Adrenal gland (tissue), 5 donors: ENCODE data around the gene HMHB1.

Experiments used
- POLR2A ChIP-seq, 2 donors: fragments of 450-650 bp; IDR thresholded peaks; one replicate each; pipeline ENCODE4 v1.6.1; 2017; ENCODE audit warnings: antibody characterized with exemption in 2 of 2, mild to moderate bottlenecking in 2 of 2, moderate library complexity in 1 of 2
- TF ChIP-seq, protein P1 (sequence below), 6 experiments: fragments of 450-650 bp in 4 of 6; fragments of 200-600 bp in 2 of 6; sonication (generic) in 1 of 6; IDR thresholded peaks; 1 replicate in 5 of 6; 2 replicates in 1 of 6; pipeline versions ENCODE4 v1.5.1 to v1.8.0; 2016 to 2021; ENCODE audit warnings: antibody characterized with exemption in 6 of 6, mild to moderate bottlenecking in 2 of 6, moderate library complexity in 1 of 6
- donor health status: DM: no; HTN: no; CAD: no.

DNA sequence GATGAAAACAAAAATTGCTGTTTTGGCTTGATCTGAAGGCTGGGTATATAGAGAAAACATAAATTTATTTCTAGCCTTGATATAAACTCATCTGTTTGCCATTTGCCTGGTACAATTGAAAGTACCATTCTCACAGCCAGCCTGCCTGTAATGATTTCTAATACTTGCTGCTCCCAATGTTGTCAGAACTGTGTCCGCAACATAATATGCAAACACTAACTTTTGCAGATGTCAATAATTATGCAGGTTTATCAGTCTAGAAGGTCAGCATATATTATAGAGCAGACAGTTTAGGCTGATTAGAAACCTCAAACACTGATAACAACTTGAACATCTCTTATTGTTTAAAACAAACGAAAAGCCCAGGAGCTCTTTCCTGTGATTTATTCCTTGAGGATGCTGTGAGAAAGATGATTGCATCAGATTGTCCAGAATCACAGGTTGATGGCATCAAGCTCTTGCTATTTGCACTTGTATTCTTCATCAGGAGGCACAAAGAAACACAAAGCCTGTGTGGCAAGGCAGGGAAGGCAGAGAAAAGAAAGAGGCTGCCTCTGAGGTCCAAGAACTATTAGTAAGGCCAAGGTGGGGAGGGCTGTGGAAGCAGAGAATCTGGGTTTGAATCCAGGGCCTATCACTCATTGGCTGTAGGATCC, 21.4 kb upstream of the HMHB1 start:
- TF ChIP-seq, protein P1, sequence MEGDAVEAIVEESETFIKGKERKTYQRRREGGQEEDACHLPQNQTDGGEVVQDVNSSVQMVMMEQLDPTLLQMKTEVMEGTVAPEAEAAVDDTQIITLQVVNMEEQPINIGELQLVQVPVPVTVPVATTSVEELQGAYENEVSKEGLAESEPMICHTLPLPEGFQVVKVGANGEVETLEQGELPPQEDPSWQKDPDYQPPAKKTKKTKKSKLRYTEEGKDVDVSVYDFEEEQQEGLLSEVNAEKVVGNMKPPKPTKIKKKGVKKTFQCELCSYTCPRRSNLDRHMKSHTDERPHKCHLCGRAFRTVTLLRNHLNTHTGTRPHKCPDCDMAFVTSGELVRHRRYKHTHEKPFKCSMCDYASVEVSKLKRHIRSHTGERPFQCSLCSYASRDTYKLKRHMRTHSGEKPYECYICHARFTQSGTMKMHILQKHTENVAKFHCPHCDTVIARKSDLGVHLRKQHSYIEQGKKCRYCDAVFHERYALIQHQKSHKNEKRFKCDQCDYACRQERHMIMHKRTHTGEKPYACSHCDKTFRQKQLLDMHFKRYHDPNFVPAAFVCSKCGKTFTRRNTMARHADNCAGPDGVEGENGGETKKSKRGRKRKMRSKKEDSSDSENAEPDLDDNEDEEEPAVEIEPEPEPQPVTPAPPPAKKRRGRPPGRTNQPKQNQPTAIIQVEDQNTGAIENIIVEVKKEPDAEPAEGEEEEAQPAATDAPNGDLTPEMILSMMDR (IDR thresholded peaks at IDR 0.05): no peak
- no peak for TF ChIP-seq POLR2A (IDR thresholded peaks at IDR 0.05)
